SHP77 treated with DMSO at 0.1 percent for 48 hours (cell line): ENCODE results near the gene CDKN1A.
A peak's percentile ranks its signal among the peaks of the same experiment; 100 is the strongest.
"Not testable (repeated sequence)": the region's sequence is repeated elsewhere in the genome, so short reads cannot be mapped to it uniquely, and the experiment has no call there.

Experiments
- DNase-seq: peaks from one replicate; lab custom pipeline; 2025; lab: John Stamatoyannopoulos, UW

CDKN1A gene

GRCh38 chr6:36721369-36722140 lies 43.0 kb downstream of the CDKN1A start:
- DNase-seq = no peak

DNA sequence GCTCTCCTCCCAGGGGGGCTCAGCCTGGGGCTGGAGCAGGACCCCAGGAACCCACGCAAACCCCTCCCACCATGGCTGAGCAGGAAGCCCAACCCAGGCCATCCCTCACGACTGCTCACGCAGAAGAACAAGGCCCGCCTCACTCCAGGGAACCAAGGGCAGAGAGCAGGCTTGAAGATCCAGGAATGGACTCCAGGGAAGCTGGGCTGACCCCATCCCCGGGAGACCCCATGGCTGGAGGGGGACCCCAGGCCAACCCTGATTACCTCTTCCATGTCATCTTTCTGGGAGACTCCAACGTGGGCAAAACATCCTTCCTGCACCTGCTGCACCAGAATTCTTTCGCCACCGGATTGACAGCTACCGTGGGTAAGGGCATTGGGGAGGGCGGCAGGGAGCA lies 43.9 kb downstream of the CDKN1A start:
- DNase-seq = no peak

- no peak for DNase-seq
Measured at GRCh38 chr6:36722879-36723278, 44.4 kb downstream of the CDKN1A start.

- not testable (repeated sequence) for DNase-seq
Measured at GRCh38 chr6:36723992-36724391, 45.5 kb downstream of the CDKN1A start.

- DNase-seq = peak; percentile 49
Measured at GRCh38 chr6:36724514-36725390, 46.2 kb downstream of the CDKN1A start.

- DNase-seq = no peak
Measured at GRCh38 chr6:36725581-36725980, 47.1 kb downstream of the CDKN1A start.

DNA sequence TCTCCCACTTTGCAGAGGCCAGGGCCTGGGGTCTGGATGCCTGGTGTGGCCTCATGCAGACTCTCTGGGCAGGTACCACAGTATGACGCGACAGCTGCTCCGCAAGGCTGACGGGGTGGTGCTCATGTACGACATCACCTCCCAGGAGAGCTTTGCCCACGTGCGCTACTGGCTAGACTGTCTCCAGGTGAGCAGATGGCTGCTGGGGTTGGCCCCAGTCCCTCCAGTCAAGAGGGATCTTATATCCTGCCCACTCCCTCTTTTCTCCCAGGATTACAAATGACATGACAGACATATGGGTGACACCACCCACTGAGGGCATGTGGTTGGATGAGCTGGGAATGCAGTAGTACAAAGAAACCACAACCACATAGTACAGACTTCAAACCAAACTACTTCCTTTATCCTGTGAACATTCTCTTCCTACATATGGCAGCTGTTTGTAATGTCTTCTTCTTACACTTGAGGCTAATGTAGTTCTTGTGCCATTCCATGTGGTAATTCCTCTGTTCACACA lies 49.0 kb downstream of the CDKN1A start:
- DNase-seq = no peak

- DNase-seq = no peak
Measured at GRCh38 chr6:36728289-36729160, 50.0 kb downstream of the CDKN1A start.

DNA sequence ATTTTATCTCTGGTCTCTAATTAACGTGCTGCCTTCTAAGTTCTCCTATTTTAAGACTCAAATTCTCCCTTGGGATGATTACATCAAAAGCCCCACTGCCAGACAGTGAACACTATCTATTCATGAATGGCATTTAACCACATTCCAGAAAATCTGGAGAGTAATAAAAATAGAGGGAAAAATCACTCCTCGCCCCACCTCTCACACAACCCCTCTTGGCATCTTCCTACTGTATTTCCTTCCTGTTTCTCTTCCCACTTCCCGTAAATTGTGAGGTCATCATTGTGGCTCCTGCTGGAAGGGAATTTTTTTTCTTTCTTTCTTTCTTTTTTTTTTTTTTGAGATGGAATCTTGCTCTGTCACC lies 50.6 kb downstream of the CDKN1A start:
- no peak for DNase-seq

- no peak for DNase-seq
Measured at GRCh38 chr6:36730424-36731380, 52.2 kb downstream of the CDKN1A start.

DNA sequence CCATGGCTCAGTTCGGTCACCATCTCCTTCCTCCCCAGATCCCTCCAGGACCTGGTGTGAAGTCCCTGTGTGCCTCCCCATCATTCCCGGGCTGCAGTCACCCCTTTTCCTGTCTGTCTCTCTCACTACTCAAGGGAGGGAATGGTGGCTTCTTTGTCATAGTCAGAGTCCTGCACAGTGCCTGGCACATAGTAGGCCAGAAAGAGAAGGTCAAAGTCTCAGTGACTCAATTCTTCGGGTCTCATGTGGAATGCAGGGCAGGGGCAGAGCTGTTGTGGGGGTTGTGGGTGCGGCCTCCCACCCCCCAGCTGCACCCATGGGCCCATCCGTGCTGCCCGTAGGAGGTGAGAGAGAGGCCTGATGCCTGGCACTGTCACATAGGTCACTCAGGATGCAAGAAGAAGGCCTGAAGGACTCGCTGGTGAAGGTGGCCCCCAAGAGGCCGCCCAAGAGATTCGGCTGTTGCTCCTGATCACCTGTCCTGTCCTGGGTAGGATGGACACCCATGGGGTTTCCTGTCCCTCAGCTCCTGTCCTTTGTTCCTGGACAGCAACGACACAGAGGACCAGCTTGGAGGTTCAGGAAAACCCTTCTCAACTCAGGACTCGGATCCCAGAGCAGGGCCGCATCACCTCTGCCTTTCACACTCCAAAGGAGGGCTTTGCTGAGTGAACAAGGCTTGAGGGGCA lies 53.3 kb downstream of the CDKN1A start:
- DNase-seq = no peak

GRCh38 chr6:36733300-36733699 lies 54.8 kb downstream of the CDKN1A start:
- no peak for DNase-seq

- no peak for DNase-seq
Measured at GRCh38 chr6:36734486-36735060, 56.1 kb downstream of the CDKN1A start.

- no peak for DNase-seq
Measured at GRCh38 chr6:36735110-36736071, 56.9 kb downstream of the CDKN1A start.
